ENCODE data around the gene ELOA.

DNA sequence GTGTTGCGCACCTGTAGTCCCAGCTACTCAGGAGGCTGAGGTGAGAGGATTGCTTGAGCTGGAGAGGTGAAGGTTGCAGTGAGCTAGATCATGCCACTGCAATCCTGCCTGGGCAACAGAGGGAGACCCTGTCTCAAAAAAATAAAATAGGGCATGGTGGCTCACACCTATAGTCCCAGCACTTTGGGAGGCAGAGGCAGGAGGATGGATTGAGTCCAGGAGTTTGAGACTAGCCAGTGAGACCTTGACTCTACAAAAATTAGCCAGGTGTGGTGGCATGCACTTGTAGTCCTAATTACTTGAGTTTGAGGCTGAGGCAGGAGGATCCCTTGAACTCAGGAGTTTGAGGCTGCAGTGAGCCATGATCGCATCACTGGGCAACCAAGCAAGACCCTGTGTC is 42.0 kb upstream of the ELOA start:
- TF ChIP-seq, protein P1, sequence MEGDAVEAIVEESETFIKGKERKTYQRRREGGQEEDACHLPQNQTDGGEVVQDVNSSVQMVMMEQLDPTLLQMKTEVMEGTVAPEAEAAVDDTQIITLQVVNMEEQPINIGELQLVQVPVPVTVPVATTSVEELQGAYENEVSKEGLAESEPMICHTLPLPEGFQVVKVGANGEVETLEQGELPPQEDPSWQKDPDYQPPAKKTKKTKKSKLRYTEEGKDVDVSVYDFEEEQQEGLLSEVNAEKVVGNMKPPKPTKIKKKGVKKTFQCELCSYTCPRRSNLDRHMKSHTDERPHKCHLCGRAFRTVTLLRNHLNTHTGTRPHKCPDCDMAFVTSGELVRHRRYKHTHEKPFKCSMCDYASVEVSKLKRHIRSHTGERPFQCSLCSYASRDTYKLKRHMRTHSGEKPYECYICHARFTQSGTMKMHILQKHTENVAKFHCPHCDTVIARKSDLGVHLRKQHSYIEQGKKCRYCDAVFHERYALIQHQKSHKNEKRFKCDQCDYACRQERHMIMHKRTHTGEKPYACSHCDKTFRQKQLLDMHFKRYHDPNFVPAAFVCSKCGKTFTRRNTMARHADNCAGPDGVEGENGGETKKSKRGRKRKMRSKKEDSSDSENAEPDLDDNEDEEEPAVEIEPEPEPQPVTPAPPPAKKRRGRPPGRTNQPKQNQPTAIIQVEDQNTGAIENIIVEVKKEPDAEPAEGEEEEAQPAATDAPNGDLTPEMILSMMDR (tag by site-specific recombination; IDR thresholded peaks at IDR 0.05), result no peak
- no peak for TF ChIP-seq ZNF423 (tag by site-specific recombination; IDR thresholded peaks at IDR 0.05)
- TF ChIP-seq, protein P2, sequence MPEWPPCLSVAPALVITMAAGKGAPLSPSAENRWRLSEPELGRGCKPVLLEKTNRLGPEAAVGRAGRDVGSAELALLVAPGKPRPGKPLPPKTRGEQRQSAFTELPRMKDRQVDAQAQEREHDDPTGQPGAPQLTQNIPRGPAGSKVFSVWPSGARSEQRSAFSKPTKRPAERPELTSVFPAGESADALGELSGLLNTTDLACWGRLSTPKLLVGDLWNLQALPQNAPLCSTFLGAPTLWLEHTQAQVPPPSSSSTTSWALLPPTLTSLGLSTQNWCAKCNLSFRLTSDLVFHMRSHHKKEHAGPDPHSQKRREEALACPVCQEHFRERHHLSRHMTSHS (tag by site-specific recombination; IDR thresholded peaks at IDR 0.05), result no peak
